Lower lobe of right lung (tissue), 2 donors: ENCODE results near the gene MTMR3. TPM values are rescaled to one million over a fixed set of nuclear protein-coding genes. Genes with fewer than 3 reads are reported as not detected.

ENCODE experiments used
- ATAC-seq, 2 donors: fragments of 200-7000 bp; cut with Tn5 transposase; one replicate each; pipeline ENCODE4 v1.9.1; 2020 to 2022; ENCODE audit warnings: mild to moderate bottlenecking in 2 of 2, moderate library complexity in 2 of 2
- DNase-seq: peaks from one replicate; pipeline ENCODE4 v3.0.0-alpha.2; 2020
- H3K27ac ChIP-seq: fragments of 200-600 bp; one replicate; pipeline ENCODE4 v1.8.0; 2022
- H3K27me3 ChIP-seq: fragments of 200-600 bp; one replicate; pipeline ENCODE4 v1.8.0; 2022; ENCODE audit warnings: low read depth
- H3K36me3 ChIP-seq: fragments of 200-600 bp; one replicate; pipeline ENCODE4 v1.8.0; 2022; ENCODE audit warnings: mild to moderate bottlenecking
- H3K4me1 ChIP-seq: fragments of 200-600 bp; one replicate; pipeline ENCODE4 v1.8.0; 2022
- H3K4me3 ChIP-seq: fragments of 200-600 bp; one replicate; pipeline ENCODE4 v1.8.0; 2022; ENCODE audit warnings: mild to moderate bottlenecking
- H3K9me3 ChIP-seq: fragments of 200-600 bp; one replicate; pipeline ENCODE4 v1.8.0; 2022
- CTCF ChIP-seq: fragments of 200-600 bp; IDR thresholded peaks from one replicate; pipeline ENCODE4 v1.8.0; 2022; ENCODE audit warnings: antibody characterized with exemption, mild to moderate bottlenecking
- intact Hi-C: fragments of 100-400 bp; cut with DNase I; formaldehyde crosslinking; loops from one replicate; pipeline ENCODE4 v1.11.0; 2022
- total RNA-seq: library from RNA; stranded (reverse); fragmentation: NEBNext Ultra II Directional; extraction: Animal tissue kit (Norgen Biotek cat#: 25700); gene quantifications from one replicate; pipeline ENCODE4 v1.2.1, GENCODE V29; 2021
- donor health status: DM: no; HTN: yes; CAD: no; lungs with severe emphysema.

The MTMR3 gene
- total RNA-seq, 1 donor from 2014 or later, result 58.9 TPM

- Histone ChIP-seq H3K9me3 (no peaks in the 10 kb centered on the region), H3K27me3 (no peaks in the 10 kb centered on the region), H3K27ac (no peak overlapping the region), H3K4me1 (peaks cover 15% of the 10 kb centered on the region), H3K4me3 (no peak overlapping the region), H3K36me3 (peaks cover 30% of the 10 kb centered on the region)
- no peak for TF ChIP-seq CTCF
- intact Hi-C loops, result no loop called here
- no peak for DNase-seq
- no peak for ATAC-seq
Measured at GRCh38 chr22:30031328-30031727, 148.4 kb downstream of the MTMR3 start.

GRCh38 chr22:30031764-30032455 lies 148.9 kb downstream of the MTMR3 start:
- no peaks in the 10 kb centered on the region for H3K9me3 ChIP-seq
- DNase-seq (no peak), ATAC-seq (no peak)
- no peak overlapping the region for H3K27ac ChIP-seq
- H3K36me3 ChIP-seq, result peaks cover 24% of the 10 kb centered on the region
- no peak overlapping the region for H3K4me3 ChIP-seq
- intact Hi-C loops, result no loop called here
- H3K4me1 ChIP-seq, result peaks cover 9% of the 10 kb centered on the region
- H3K27me3 ChIP-seq, result no peaks in the 10 kb centered on the region
- TF ChIP-seq CTCF, result no peak

GRCh38 chr22:30033137-30033536 lies 150.2 kb downstream of the MTMR3 start:
- no peaks in the 10 kb centered on the region for H3K9me3 ChIP-seq
- intact Hi-C loops, result no loop called here
- peak; percentile 51 to 52 for ATAC-seq
- no peak overlapping the region for H3K4me3 ChIP-seq
- peaks cover 12% of the 10 kb centered on the region for H3K36me3 ChIP-seq
- H3K27me3 ChIP-seq, result no peaks in the 10 kb centered on the region
- no peak for TF ChIP-seq CTCF
- no peak overlapping the region for H3K27ac ChIP-seq
- peaks cover 9% of the 10 kb centered on the region for H3K4me1 ChIP-seq
- no peak for DNase-seq

GRCh38 chr22:30033901-30034300 lies 150.9 kb downstream of the MTMR3 start:
- peaks cover 14% of the 10 kb centered on the region for H3K4me1 ChIP-seq
- intact Hi-C loops, result no loop called here
- no peak for ATAC-seq

GRCh38 chr22:30036656-30037055 lies 153.7 kb downstream of the MTMR3 start:
- Histone ChIP-seq H3K4me3 (no peak overlapping the region), H3K36me3 (no peaks in the 10 kb centered on the region), H3K9me3 (no peaks in the 10 kb centered on the region), H3K27ac (no peak overlapping the region), H3K4me1 (peaks cover 14% of the 10 kb centered on the region), H3K27me3 (no peaks in the 10 kb centered on the region)
- no peak for ATAC-seq
- intact Hi-C loops, result no loop called here
- no peak for DNase-seq
- no peak for TF ChIP-seq CTCF

More at GRCh38 chr22:30033901-30034300, 150.9 kb downstream of the MTMR3 start:
- Histone ChIP-seq H3K27ac (no peak overlapping the region), H3K27me3 (no peaks in the 10 kb centered on the region), H3K4me3 (no peak overlapping the region), H3K9me3 (no peaks in the 10 kb centered on the region), H3K36me3 (peaks cover 6% of the 10 kb centered on the region)
- no peak for TF ChIP-seq CTCF
- no peak for DNase-seq
